Activated naive CD4-positive, alpha-beta T cell treated with anti-CD3 and anti-CD28 coated beads, Interleukin-2, amount 10 ng/mL, durations not matched to agents 7 days and 5 days (primary cell): ENCODE results near the gene SLCO1B3.

Experiments
- CTCF ChIA-PET: fragments of 350-600 bp; sonication (Branson Sonifier 250); formaldehyde crosslinking; loops from one replicate; lab custom pipeline; 2021; ENCODE audit warnings: antibody characterized with exemption; lab: Charles Lee
- DNase-seq: peaks from one replicate; pipeline ENCODE4 v3.0.0-alpha.2; 2020
- H3K27ac Mint-ChIP-seq: one replicate; pipeline ENCODE4 v1.8.0; 2021; ENCODE audit warnings: mild to moderate bottlenecking, moderate library complexity, mixed read lengths
- H3K27me3 Mint-ChIP-seq: one replicate; pipeline ENCODE4 v1.8.0; 2021; ENCODE audit warnings: mild to moderate bottlenecking, mixed read lengths
- H3K36me3 Mint-ChIP-seq: one replicate; pipeline ENCODE4 v1.8.0; 2021; ENCODE audit warnings: mixed read lengths
- H3K4me1 Mint-ChIP-seq: one replicate; pipeline ENCODE4 v1.8.0; 2021; ENCODE audit warnings: mixed read lengths
- H3K4me3 Mint-ChIP-seq: one replicate; pipeline ENCODE4 v1.8.0; 2021; ENCODE audit warnings: mild to moderate bottlenecking, moderate library complexity, mixed read lengths
- H3K9me3 Mint-ChIP-seq: one replicate; pipeline ENCODE4 v1.8.0; 2021; ENCODE audit warnings: mixed read lengths

Gene SLCO1B3

GRCh38 chr12:20963303-20963702, 152.8 kb downstream of the SLCO1B3 start:
- no peak overlapping the region for H3K4me3 Mint-ChIP-seq
- DNase-seq: no peak
- H3K27ac Mint-ChIP-seq: no peak overlapping the region
- peaks cover 1% of the 10 kb centered on the region for H3K9me3 Mint-ChIP-seq
- no peaks in the 10 kb centered on the region for H3K36me3 Mint-ChIP-seq
- CTCF ChIA-PET: no interaction called here
- H3K4me1 Mint-ChIP-seq: no peaks in the 10 kb centered on the region
- H3K27me3 Mint-ChIP-seq: no peaks in the 10 kb centered on the region

GRCh38 chr12:20963762-20964161, 153.3 kb downstream of the SLCO1B3 start:
- Mint-ChIP-seq H3K4me1 (no peaks in the 10 kb centered on the region), H3K4me3 (no peak overlapping the region), H3K27ac (no peak overlapping the region), H3K36me3 (no peaks in the 10 kb centered on the region), H3K9me3 (peaks cover 1% of the 10 kb centered on the region), H3K27me3 (no peaks in the 10 kb centered on the region)
- no peak for DNase-seq
- CTCF ChIA-PET: no interaction called here
